Liver (tissue), 9 donors: ENCODE measurements around the gene AMHR2. TPM values are rescaled to one million over a fixed set of nuclear protein-coding genes. Genes with fewer than 3 reads are reported as not detected.
"Not testable (repeated sequence)": the region's sequence is repeated elsewhere in the genome, so short reads cannot be mapped to it uniquely, and the experiment has no call there.

Source experiments
- DNase-seq: peaks from one replicate; pipeline ENCODE4 v3.0.0-alpha.2; 2017; ENCODE audit warnings: low spot score
- H3K27ac ChIP-seq, 2 donors: one replicate each; pipeline ENCODE4 v1.7.0; 2013; ENCODE audit warnings: inconsistent platforms in 2 of 2, low read length in 2 of 2, control low read depth in 1 of 2, low read depth in 1 of 2, mild to moderate bottlenecking in 1 of 2
- H3K27me3 ChIP-seq, 4 donors: one replicate each; pipeline versions ENCODE4 v1.6.1 to v1.7.0; 2013; ENCODE audit warnings: low read length in 3 of 4, inconsistent platforms in 1 of 4, mild to moderate bottlenecking in 1 of 4, moderate library complexity in 1 of 4; ENCODE audit not compliant: control insufficient read depth in 4 of 4, insufficient read depth in 4 of 4
- H3K36me3 ChIP-seq, 4 donors: one replicate each; pipeline versions ENCODE4 v1.6.1 to v1.7.0; 2013; ENCODE audit warnings: low read length in 3 of 4, mild to moderate bottlenecking in 3 of 4, low read depth in 1 of 4, moderate library complexity in 1 of 4; ENCODE audit not compliant: control insufficient read depth in 4 of 4, insufficient read depth in 3 of 4
- H3K4me1 ChIP-seq, 4 donors: one replicate each; pipeline versions ENCODE4 v1.6.1 to v1.7.0; 2013; ENCODE audit warnings: low read length in 3 of 4, mild to moderate bottlenecking in 3 of 4, moderate library complexity in 1 of 4; ENCODE audit not compliant: control insufficient read depth in 4 of 4, insufficient read depth in 4 of 4
- H3K4me3 ChIP-seq, 3 donors: one replicate each; pipeline versions ENCODE4 v1.6.1 to v1.7.0; 2013; ENCODE audit warnings: low read length in 3 of 3, control low read depth in 1 of 3, low read depth in 1 of 3, mild to moderate bottlenecking in 1 of 3
- H3K9ac ChIP-seq, 2 donors: one replicate each; pipeline ENCODE4 v1.7.0; 2013; ENCODE audit warnings: low read length in 2 of 2, mild to moderate bottlenecking in 2 of 2, moderate library complexity in 2 of 2, control low read depth in 1 of 2, low read depth in 1 of 2
- H3K9me3 ChIP-seq, 4 donors: one replicate each; pipeline versions ENCODE4 v1.6.1 to v1.7.0; 2013; ENCODE audit warnings: low read length in 3 of 4; ENCODE audit not compliant: control insufficient read depth in 4 of 4
- ATF3 ChIP-seq: IDR thresholded peaks from 2 replicates; pipeline ENCODE4 v1.6.1; 2016; ENCODE audit warnings: antibody characterized with exemption
- CTCF ChIP-seq: fragments of 150-350 bp; IDR thresholded peaks from 2 replicates; pipeline ENCODE4 v1.5.1; 2017; ENCODE audit warnings: improper control_type of control experiment, low read depth, low read length; ENCODE audit not compliant: missing input control
- EGR1 ChIP-seq, 2 donors: IDR thresholded peaks; 2 replicates each; pipeline ENCODE4 v1.6.1; 2016 to 2018; ENCODE audit warnings: antibody characterized with exemption in 2 of 2, low read depth in 2 of 2
- GABPA ChIP-seq, 2 donors: IDR thresholded peaks in 1 of 2; conservative IDR thresholded peaks in 1 of 2; 2 replicates each; pipeline ENCODE4 v1.6.1; 2016; ENCODE audit warnings: antibody characterized with exemption in 2 of 2, mild to moderate bottlenecking in 1 of 2, moderate library complexity in 1 of 2
- HNF4G ChIP-seq: IDR thresholded peaks from 2 replicates; pipeline ENCODE4 v1.6.1; 2016; ENCODE audit warnings: antibody characterized with exemption
- RAD21 ChIP-seq, 2 donors: IDR thresholded peaks; 2 replicates each; pipeline ENCODE4 v1.6.1; 2016; ENCODE audit warnings: antibody characterized with exemption in 2 of 2, mild to moderate bottlenecking in 2 of 2
- SP1 ChIP-seq: IDR thresholded peaks from 2 replicates; pipeline ENCODE4 v1.6.1; 2018; ENCODE audit warnings: antibody characterized with exemption, mild to moderate bottlenecking
- YY1 ChIP-seq: IDR thresholded peaks from 2 replicates; pipeline ENCODE4 v1.6.1; 2016; ENCODE audit warnings: antibody characterized with exemption, mild to moderate bottlenecking
- WGBS: extraction: QIAGEN DNeasy Blood & Tissue Kit; methylation state at CpG from one replicate; pipeline ENCODE4 v1.1.7; 2013; 5-methylcytosine and 5-hydroxymethylcytosine counted together
- polyA plus RNA-seq, 2 donors: library from polyadenylated mRNA; stranded (reverse) in 1 of 2; unstranded in 1 of 2; fragments of 200-250 nt in 1 of 2; fragments of >200 nt in 1 of 2; fragmentation: Nextera tagmentation in 1 of 2; extraction: Ambion mirVana in 1 of 2; gene quantifications; one replicate each; pipeline versions ENCODE4 v1.2.1 to v1.2.3, GENCODE V29; 2013 to 2015
- total RNA-seq, 2 donors: library from RNA; depleted of rRNA; stranded (reverse); fragments of >200 nt; gene quantifications; one replicate each; pipeline ENCODE4 v1.2.3, GENCODE V29; 2014
- donor health status: healthy.
- donor health status: healthy.
- donor health status: healthy.
- donor health status: healthy.
- donor health status: healthy.

AMHR2 gene
- total and polyA plus RNA-seq, 4 donors = 0.67 to 1.3 (median 0.92) TPM

GRCh38 chr12:53380794-53381730 is 42.6 kb upstream of the AMHR2 start (continued):
- TF ChIP-seq ATF3 (no peak), YY1 (peak; percentile 36), GABPA (IDR thresholded peaks at IDR 0.05 in 1 of 2, conservative IDR thresholded peaks at IDR 0.05 in 1 of 2) (peak in 1 of 2 donors; percentile 9), SP1 (no peak)

GRCh38 chr12:53381731-53382630 is 41.7 kb upstream of the AMHR2 start:
- WGBS = 56% methylated on average over 9 of the region's 9 CpGs
- H3K36me3 ChIP-seq = peaks cover 2 to 23% (median 16%) of the 10 kb centered on the region in 4 donors
- H3K27ac ChIP-seq = peak overlapping the region; percentile 71 to 76
- no peaks in the 10 kb centered on the region for H3K27me3 ChIP-seq
- peaks cover 15 to 45% (median 37%) of the 10 kb centered on the region in 4 donors for H3K4me1 ChIP-seq
- peak overlapping the region in 1 of 3 donors; percentile 77 for H3K4me3 ChIP-seq
- DNase-seq = peak; percentile 52
- peak; percentile 66 to 73 for TF ChIP-seq RAD21 (IDR thresholded peaks at IDR 0.05)
- peak; percentile 43 for TF ChIP-seq CTCF
- no peak for TF ChIP-seq SP1
- no peaks in the 10 kb centered on the region for H3K9me3 ChIP-seq
- no peak overlapping the region for H3K9ac ChIP-seq

GRCh38 chr12:53383258-53383657 is 40.4 kb upstream of the AMHR2 start:
- Histone ChIP-seq H3K4me1 (peaks cover 16 to 55% (median 42%) of the 10 kb centered on the region in 4 donors), H3K4me3 (no peak overlapping the region), H3K9me3 (no peaks in the 10 kb centered on the region), H3K36me3 (peaks cover 2 to 26% (median 16%) of the 10 kb centered on the region in 4 donors), H3K9ac (no peak overlapping the region), H3K27ac (no peak overlapping the region), H3K27me3 (no peaks in the 10 kb centered on the region)
- DNase-seq = no peak
- WGBS = 79% methylated on average over 2 of the region's 2 CpGs
- TF ChIP-seq HNF4G = no peak
- no peak for TF ChIP-seq RAD21 (IDR thresholded peaks at IDR 0.05)
- TF ChIP-seq YY1 = no peak
- TF ChIP-seq EGR1 (IDR thresholded peaks at IDR 0.05; ENCODE audit: low read depth in 2 of 2) = no peak

GRCh38 chr12:53386381-53386780 is 37.3 kb upstream of the AMHR2 start:
- peaks cover 18 to 56% (median 38%) of the 10 kb centered on the region in 4 donors for H3K4me1 ChIP-seq
- not testable (repeated sequence) for H3K4me3 ChIP-seq, H3K27ac ChIP-seq, DNase-seq, H3K9me3 ChIP-seq, H3K9ac ChIP-seq, H3K27me3 ChIP-seq
- 82% methylated on average over 5 of the region's 5 CpGs for WGBS
- H3K36me3 ChIP-seq = peaks cover 2 to 26% (median 16%) of the 10 kb centered on the region in 4 donors
